ENCODE measurements around the gene DIS3L2. TPM values are rescaled to one million over a fixed set of nuclear protein-coding genes. Genes with fewer than 3 reads are reported as not detected.

The DIS3L2 gene
- polyA plus RNA-seq, 2 donors, result 16.6 to 23.3 TPM

DNA sequence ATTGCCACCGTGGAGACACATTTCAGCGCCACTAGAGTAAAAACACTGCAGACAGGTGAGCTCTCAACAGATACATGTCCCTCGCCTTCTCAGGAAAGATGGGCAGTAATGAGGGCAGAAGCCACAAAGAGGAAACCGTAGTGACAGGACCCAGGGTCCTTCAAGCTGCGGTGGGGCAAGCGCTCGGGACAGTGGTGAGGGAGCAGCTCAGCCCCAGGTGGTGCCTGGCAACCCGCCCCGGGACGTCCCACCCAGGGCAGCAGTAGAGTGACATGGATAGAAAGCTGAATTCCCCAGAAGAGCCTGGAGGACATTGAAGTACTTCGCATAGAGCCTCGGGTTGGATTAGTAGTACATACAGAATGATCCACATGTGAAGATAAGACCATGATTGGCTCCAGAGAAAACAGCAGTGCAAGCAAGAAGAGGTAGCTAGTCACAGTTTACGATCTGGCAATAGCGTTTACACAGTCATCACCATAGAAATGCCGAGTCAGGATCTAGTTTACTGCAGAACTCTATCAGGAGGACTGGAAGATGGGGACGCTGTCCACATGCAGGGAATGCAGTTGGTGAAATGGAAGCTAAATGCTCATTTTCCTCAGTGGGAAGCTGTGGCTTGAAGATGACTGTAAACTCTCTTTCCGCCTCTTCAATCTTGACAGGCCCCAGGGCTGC lies 379.7 kb downstream of the DIS3L2 start:
- H3K4me1 ChIP-seq (ENCODE audit: control insufficient read depth in 2 of 2, insufficient read depth in 2 of 2, low read length in 1 of 2), result no peaks in the 10 kb centered on the region
- WGBS, 2 donors, result 87 to 89% methylated on average over 17 of the region's 17 CpGs

DNA sequence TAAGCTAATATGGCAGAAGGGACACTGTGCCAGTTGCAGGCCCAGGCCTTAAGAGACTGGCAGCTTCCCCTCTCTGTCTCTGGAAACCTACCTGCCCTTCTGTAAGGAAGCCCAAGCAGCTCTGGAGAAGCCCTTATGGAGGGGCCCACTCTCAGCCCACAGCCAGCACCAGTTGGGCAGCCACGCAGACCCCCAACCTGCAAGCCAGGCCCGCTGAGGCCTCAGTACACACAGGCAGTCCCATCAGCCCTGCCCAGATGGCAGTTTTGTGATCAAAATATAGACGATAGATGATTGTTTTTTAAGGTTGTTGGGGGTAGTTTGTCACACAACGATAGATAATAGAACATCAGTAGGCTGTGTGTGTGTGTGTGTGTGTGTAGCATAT lies 380.2 kb downstream of the DIS3L2 start:
- no peaks in the 10 kb centered on the region for H3K9me3 ChIP-seq (ENCODE audit: control insufficient read depth in 2 of 2, insufficient read depth in 1 of 2, low read depth in 1 of 2, low read length in 1 of 2)
- WGBS, 2 donors, result 94 to 95% methylated on average over 4 of the region's 4 CpGs
- H3K4me3 ChIP-seq (ENCODE audit: low read depth in 1 of 2, low read length in 2 of 2), result no peak overlapping the region
- H3K27ac ChIP-seq (ENCODE audit: low read depth in 2 of 2, low read length in 1 of 2), result no peak overlapping the region
- H3K4me1 ChIP-seq (ENCODE audit: control insufficient read depth in 2 of 2, insufficient read depth in 2 of 2, low read length in 1 of 2), result no peaks in the 10 kb centered on the region
- H3K36me3 ChIP-seq (ENCODE audit: control insufficient read depth in 2 of 2, insufficient read depth in 2 of 2, low read length in 1 of 2), result peaks cover 0 to 3% of the 10 kb centered on the region in 2 donors
- H3K27me3 ChIP-seq (ENCODE audit: control insufficient read depth in 1 of 2, insufficient read depth in 2 of 2, low read length in 2 of 2), result no peaks in the 10 kb centered on the region

More for the DNA sequence above, 379.7 kb downstream of the DIS3L2 start:
- H3K27me3 ChIP-seq (ENCODE audit: control insufficient read depth in 1 of 2, insufficient read depth in 2 of 2, low read length in 2 of 2), result no peaks in the 10 kb centered on the region
- no peaks in the 10 kb centered on the region for H3K9me3 ChIP-seq (ENCODE audit: control insufficient read depth in 2 of 2, insufficient read depth in 1 of 2, low read depth in 1 of 2, low read length in 1 of 2)
- no peak overlapping the region for H3K27ac ChIP-seq (ENCODE audit: low read depth in 2 of 2, low read length in 1 of 2)
- H3K36me3 ChIP-seq (ENCODE audit: control insufficient read depth in 2 of 2, insufficient read depth in 2 of 2, low read length in 1 of 2), result peaks cover 0 to 5% of the 10 kb centered on the region in 2 donors
- no peak overlapping the region for H3K4me3 ChIP-seq (ENCODE audit: low read depth in 1 of 2, low read length in 2 of 2)

DNA sequence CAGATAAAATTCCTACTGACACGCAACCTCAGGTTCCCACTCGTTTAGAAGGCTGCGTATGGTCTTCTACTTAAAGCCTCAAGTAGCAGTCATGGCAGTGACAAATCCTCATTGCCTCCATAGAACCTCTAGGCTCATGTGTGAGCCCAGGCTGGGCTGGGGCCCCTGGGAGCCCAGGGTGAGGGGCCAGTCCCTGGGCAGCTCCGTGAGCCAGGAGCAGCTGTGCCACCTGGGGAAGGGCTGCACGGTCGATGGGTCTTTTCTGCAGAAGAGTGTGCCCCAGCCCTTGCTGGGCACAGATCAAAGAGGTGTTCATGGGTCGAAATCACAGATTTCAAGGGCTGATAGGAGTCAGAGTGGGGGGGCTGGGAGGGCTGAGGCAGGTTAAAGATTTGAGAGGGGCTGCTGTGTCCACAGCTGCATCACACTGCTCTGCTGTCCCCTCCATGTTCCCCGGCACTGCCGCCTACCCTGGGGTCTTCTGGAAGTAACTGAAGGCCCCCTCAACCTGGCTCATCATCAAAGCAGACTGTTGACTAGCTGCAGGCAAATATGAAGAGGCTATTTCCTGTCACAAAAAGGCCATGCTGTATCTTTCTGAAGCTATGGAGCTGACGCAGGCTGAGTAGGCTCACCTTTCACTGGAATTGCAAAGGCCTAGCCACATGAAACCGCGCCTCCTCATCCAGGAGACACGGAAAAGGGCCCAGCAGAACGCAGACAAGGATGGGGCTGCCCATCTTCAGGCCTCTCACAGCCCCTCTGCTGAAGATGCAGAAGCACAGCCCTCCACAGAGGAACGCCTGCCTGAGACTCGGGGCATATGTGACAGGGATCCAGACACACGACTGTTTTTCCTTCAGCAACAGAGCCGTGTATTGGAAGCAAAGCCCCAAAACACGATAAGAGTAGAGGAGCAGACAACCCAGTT lies 381.4 kb downstream of the DIS3L2 start:
- Histone ChIP-seq H3K27ac (ENCODE audit: low read depth in 2 of 2, low read length in 1 of 2) (no peak overlapping the region), H3K36me3 (ENCODE audit: control insufficient read depth in 2 of 2, insufficient read depth in 2 of 2, low read length in 1 of 2) (no peaks in the 10 kb centered on the region), H3K9me3 (ENCODE audit: control insufficient read depth in 2 of 2, insufficient read depth in 1 of 2, low read depth in 1 of 2, low read length in 1 of 2) (no peaks in the 10 kb centered on the region), H3K4me1 (ENCODE audit: control insufficient read depth in 2 of 2, insufficient read depth in 2 of 2, low read length in 1 of 2) (no peaks in the 10 kb centered on the region), H3K4me3 (ENCODE audit: low read depth in 1 of 2, low read length in 2 of 2) (no peak overlapping the region), H3K27me3 (ENCODE audit: control insufficient read depth in 1 of 2, insufficient read depth in 2 of 2, low read length in 2 of 2) (no peaks in the 10 kb centered on the region)
- WGBS, 2 donors, result 70 to 79% methylated on average over 19 of the region's 19 CpGs

DNA sequence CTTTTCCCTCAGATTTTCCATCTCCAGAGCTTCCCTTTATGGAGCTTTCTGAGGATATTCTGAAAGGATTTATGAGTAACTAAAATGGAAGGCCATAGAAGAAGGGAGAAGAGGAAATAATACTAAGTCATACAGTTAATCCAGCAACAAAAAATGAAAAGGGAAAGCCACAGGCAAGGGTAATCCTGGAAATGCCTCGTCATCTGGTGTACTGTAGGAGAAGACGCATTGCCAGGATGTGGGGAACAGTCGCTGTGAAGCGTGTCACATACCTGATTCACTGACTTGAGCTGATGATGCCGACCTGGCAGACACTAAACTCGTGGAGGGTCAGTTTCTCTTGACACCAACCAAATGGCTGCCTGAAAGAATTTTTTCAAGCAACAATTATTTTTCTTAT lies 382.3 kb downstream of the DIS3L2 start:
- Histone ChIP-seq H3K4me1 (ENCODE audit: control insufficient read depth in 2 of 2, insufficient read depth in 2 of 2, low read length in 1 of 2) (no peaks in the 10 kb centered on the region), H3K4me3 (ENCODE audit: low read depth in 1 of 2, low read length in 2 of 2) (no peak overlapping the region), H3K9me3 (ENCODE audit: control insufficient read depth in 2 of 2, insufficient read depth in 1 of 2, low read depth in 1 of 2, low read length in 1 of 2) (no peaks in the 10 kb centered on the region), H3K36me3 (ENCODE audit: control insufficient read depth in 2 of 2, insufficient read depth in 2 of 2, low read length in 1 of 2) (no peaks in the 10 kb centered on the region), H3K27me3 (ENCODE audit: control insufficient read depth in 1 of 2, insufficient read depth in 2 of 2, low read length in 2 of 2) (no peaks in the 10 kb centered on the region), H3K27ac (ENCODE audit: low read depth in 2 of 2, low read length in 1 of 2) (no peak overlapping the region)
- WGBS, 2 donors, result 50 to 54% methylated on average over 6 of the region's 6 CpGs

DNA sequence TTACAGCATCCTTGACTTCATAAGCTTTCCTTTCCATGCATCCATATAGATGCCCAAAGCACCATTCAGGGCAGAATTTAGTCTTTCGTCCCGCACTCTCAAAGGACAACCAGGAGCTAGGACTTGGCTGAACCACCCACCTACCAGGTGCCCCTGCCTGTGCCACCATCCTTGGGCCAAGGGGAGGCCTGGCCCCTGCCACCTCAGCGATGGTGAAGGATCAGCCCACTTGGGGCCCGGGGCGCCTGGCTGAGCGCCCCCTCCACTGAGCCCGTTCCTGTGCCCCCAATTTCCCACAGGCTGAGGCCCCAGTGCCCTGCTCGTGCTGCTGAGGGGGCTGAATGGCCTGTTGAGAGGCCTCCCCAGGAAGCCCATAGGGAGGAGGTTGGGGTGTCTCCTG lies 383.7 kb downstream of the DIS3L2 start:
- no peaks in the 10 kb centered on the region for H3K36me3 ChIP-seq (ENCODE audit: control insufficient read depth in 2 of 2, insufficient read depth in 2 of 2, low read length in 1 of 2)
- no peak overlapping the region for H3K27ac ChIP-seq (ENCODE audit: low read depth in 2 of 2, low read length in 1 of 2)
- H3K27me3 ChIP-seq (ENCODE audit: control insufficient read depth in 1 of 2, insufficient read depth in 2 of 2, low read length in 2 of 2), result peaks cover 0 to 5% of the 10 kb centered on the region in 2 donors
- 93 to 94% methylated on average over 8 of the region's 8 CpGs for WGBS, 2 donors
- no peak overlapping the region for H3K4me3 ChIP-seq (ENCODE audit: low read depth in 1 of 2, low read length in 2 of 2)
- H3K4me1 ChIP-seq (ENCODE audit: control insufficient read depth in 2 of 2, insufficient read depth in 2 of 2, low read length in 1 of 2), result peaks cover 0 to 4% of the 10 kb centered on the region in 2 donors
- no peaks in the 10 kb centered on the region for H3K9me3 ChIP-seq (ENCODE audit: control insufficient read depth in 2 of 2, insufficient read depth in 1 of 2, low read depth in 1 of 2, low read length in 1 of 2)

DNA sequence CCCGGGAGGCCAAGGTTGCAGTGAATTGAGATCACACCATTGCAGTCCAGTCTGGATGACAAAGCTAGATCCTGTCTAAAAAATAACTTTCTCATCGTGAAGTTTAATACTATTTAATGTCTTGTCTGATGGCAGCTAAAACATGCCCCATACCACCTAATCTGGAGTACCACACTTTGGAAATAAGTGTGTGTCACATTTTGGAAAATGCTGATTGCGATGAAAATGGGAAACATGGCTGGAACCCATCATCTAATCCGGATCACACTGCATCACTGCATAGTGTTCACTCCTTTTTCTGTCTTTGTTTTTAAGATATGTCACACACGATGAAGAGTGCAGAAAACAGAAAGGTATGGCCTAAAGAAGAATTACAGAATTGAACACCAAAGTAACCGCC lies 385.9 kb downstream of the DIS3L2 start:
- Histone ChIP-seq H3K36me3 (ENCODE audit: control insufficient read depth in 2 of 2, insufficient read depth in 2 of 2, low read length in 1 of 2) (no peaks in the 10 kb centered on the region), H3K4me1 (ENCODE audit: control insufficient read depth in 2 of 2, insufficient read depth in 2 of 2, low read length in 1 of 2) (peaks cover 5 to 17% of the 10 kb centered on the region in 2 donors), H3K27me3 (ENCODE audit: control insufficient read depth in 1 of 2, insufficient read depth in 2 of 2, low read length in 2 of 2) (peaks cover 0 to 17% of the 10 kb centered on the region in 2 donors), H3K9me3 (ENCODE audit: control insufficient read depth in 2 of 2, insufficient read depth in 1 of 2, low read depth in 1 of 2, low read length in 1 of 2) (no peaks in the 10 kb centered on the region), H3K4me3 (ENCODE audit: low read depth in 1 of 2, low read length in 2 of 2) (no peak overlapping the region), H3K27ac (ENCODE audit: low read depth in 2 of 2, low read length in 1 of 2) (no peak overlapping the region)
- WGBS, 2 donors, result 90 to 94% methylated on average over 6 of the region's 6 CpGs

DNA sequence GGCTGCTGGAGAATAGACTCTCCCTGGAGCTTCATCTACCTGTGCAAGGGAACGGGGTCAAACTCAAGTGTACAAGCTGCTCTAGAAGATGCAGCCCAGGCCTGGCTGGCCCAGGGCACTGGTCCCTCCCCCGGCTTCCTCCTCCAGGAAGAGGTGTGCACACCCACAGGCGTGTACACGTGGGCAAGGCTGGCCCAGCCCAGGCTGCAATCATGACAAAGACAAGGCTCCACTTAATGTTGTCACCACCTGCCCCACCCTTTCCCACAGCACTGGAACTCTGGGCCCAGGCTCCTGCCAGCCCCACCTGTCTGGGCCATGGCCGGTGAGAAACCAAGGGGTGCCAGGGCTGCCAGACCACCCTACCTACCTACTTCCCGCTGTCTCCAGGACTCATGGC lies 387.4 kb downstream of the DIS3L2 start:
- Histone ChIP-seq H3K4me3 (ENCODE audit: low read depth in 1 of 2, low read length in 2 of 2) (no peak overlapping the region), H3K4me1 (ENCODE audit: control insufficient read depth in 2 of 2, insufficient read depth in 2 of 2, low read length in 1 of 2) (peaks cover 5 to 17% of the 10 kb centered on the region in 2 donors), H3K9me3 (ENCODE audit: control insufficient read depth in 2 of 2, insufficient read depth in 1 of 2, low read depth in 1 of 2, low read length in 1 of 2) (no peaks in the 10 kb centered on the region), H3K27ac (ENCODE audit: low read depth in 2 of 2, low read length in 1 of 2) (no peak overlapping the region), H3K27me3 (ENCODE audit: control insufficient read depth in 1 of 2, insufficient read depth in 2 of 2, low read length in 2 of 2) (peaks cover 0 to 26% of the 10 kb centered on the region in 2 donors), H3K36me3 (ENCODE audit: control insufficient read depth in 2 of 2, insufficient read depth in 2 of 2, low read length in 1 of 2) (no peaks in the 10 kb centered on the region)
- 43 to 47% methylated on average over 6 of the region's 6 CpGs for WGBS, 2 donors

DNA sequence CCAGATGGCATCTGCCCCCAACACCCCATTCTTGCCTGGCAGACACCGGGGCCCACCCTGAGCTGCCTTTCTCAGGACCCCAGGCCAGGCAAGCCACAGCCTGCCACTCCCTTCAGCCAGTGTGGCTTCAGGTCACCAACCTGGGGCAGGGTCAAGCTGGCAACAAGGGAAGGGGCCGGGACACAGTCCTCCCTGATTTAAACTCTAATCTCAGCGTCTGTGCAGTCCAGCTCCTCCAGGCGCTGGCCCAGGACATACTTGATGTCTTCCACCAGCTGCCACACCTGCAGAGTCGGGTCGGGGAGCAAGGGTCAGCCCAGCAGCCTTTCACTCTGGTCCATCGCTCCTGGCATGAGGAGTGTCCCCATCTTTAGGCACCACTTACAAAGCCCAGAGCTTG lies 388.0 kb downstream of the DIS3L2 start:
- no peak overlapping the region for H3K27ac ChIP-seq (ENCODE audit: low read depth in 2 of 2, low read length in 1 of 2)
- H3K9me3 ChIP-seq (ENCODE audit: control insufficient read depth in 2 of 2, insufficient read depth in 1 of 2, low read depth in 1 of 2, low read length in 1 of 2), result no peaks in the 10 kb centered on the region
- no peak overlapping the region for H3K4me3 ChIP-seq (ENCODE audit: low read depth in 1 of 2, low read length in 2 of 2)
- peaks cover 5 to 17% of the 10 kb centered on the region in 2 donors for H3K4me1 ChIP-seq (ENCODE audit: control insufficient read depth in 2 of 2, insufficient read depth in 2 of 2, low read length in 1 of 2)
- peaks cover 0 to 26% of the 10 kb centered on the region in 2 donors for H3K27me3 ChIP-seq (ENCODE audit: control insufficient read depth in 1 of 2, insufficient read depth in 2 of 2, low read length in 2 of 2)
- H3K36me3 ChIP-seq (ENCODE audit: control insufficient read depth in 2 of 2, insufficient read depth in 2 of 2, low read length in 1 of 2), result no peaks in the 10 kb centered on the region
- WGBS, 2 donors, result 65 to 72% methylated on average over 7 of the region's 7 CpGs

DNA sequence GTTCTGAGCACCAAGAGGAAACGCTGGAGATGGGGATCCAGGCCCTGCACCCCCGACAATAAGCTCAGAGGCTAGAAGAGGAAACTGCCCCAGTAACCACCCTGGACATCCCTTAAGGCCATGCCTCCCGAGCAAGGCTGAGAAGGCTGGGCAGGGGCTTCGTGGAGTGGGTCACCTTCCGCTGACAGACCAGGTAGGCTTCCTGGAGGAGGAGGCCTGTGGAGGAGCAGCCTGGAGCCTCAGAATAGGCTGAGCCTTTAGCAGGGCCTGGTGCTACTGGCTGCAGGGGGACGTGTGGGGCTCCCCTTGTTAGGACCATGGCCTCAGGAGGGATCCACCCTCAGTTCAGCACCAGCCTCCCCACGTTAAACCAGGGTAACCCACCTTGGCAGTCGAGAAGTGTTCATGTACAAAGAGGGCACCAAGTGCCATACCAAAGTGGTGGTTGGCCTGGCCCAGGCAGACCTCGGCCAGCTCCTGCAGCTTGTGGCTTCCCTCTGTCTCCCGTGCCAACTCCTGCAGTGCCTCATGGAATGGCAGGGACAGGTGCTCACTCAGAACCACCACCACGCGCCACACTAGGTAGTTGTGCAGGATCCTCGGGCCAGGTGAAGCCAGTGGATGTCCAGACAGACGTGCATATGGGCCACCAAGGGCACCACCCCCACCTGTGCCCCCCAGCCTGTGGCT lies 388.6 kb downstream of the DIS3L2 start:
- no peaks in the 10 kb centered on the region for H3K36me3 ChIP-seq (ENCODE audit: control insufficient read depth in 2 of 2, insufficient read depth in 2 of 2, low read length in 1 of 2)
- no peak overlapping the region for H3K27ac ChIP-seq (ENCODE audit: low read depth in 2 of 2, low read length in 1 of 2)
- 67% methylated on average over 14 of the region's 14 CpGs for WGBS, 2 donors
- H3K9me3 ChIP-seq (ENCODE audit: control insufficient read depth in 2 of 2, insufficient read depth in 1 of 2, low read depth in 1 of 2, low read length in 1 of 2), result no peaks in the 10 kb centered on the region
- peaks cover 5 to 17% of the 10 kb centered on the region in 2 donors for H3K4me1 ChIP-seq (ENCODE audit: control insufficient read depth in 2 of 2, insufficient read depth in 2 of 2, low read length in 1 of 2)
- H3K27me3 ChIP-seq (ENCODE audit: control insufficient read depth in 1 of 2, insufficient read depth in 2 of 2, low read length in 2 of 2), result peaks cover 0 to 26% of the 10 kb centered on the region in 2 donors
- H3K4me3 ChIP-seq (ENCODE audit: low read depth in 1 of 2, low read length in 2 of 2), result no peak overlapping the region

Data from esophagus (tissue), 2 donors.